ENCODE data around the gene DUS4L.

DNA sequence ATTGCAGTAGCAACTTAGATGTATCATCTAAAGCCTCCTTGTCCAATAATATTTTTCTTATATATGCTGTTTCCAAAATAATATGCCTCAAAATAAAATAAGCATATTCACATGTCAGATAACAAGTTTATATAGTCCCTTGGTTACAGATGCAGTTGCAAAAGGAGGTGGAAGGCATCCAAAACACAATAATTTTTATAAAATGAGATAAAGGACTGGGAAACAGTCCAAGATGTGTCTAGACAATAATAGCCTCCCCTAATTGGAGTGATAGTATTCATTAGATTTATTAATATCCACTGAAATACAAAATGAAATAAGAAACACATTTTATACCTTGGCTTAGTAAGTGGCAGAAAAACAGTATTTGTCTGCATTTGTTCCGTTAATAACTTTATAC, 46.6 kb downstream of the DUS4L start:
- TF ChIP-seq POLR2A (IDR thresholded peaks at IDR 0.05; ENCODE audit: low read depth, low read length) (no peak), PAX5 (IDR thresholded peaks at IDR 0.05; ENCODE audit: insufficient read depth, low read length, severe bottlenecking) (no peak), POLR2AphosphoS5 (IDR thresholded peaks at IDR 0.05; ENCODE audit: low read depth, low read length) (no peak), TAF1 (IDR thresholded peaks at IDR 0.05; ENCODE audit: low read depth, low read length) (no peak), SPI1 (IDR thresholded peaks at IDR 0.05; ENCODE audit: low read depth, low read length) (no peak)

Data from GM12891 (cell line).